C4-2B (cell line): ENCODE results near the gene NKD1.
"Not testable (repeated sequence)": the region's sequence is repeated elsewhere in the genome, so short reads cannot be mapped to it uniquely, and the experiment has no call there.

Experiments
- H3K27ac ChIP-seq: fragments of 450-650 bp; 2 replicates; pipeline ENCODE4 v1.5.1; 2017
- ZFX ChIP-seq: fragments of 450-650 bp; IDR thresholded peaks from 2 replicates; pipeline ENCODE4 v1.6.1; 2017
- TF ChIP-seq, protein P1 (sequence below): fragments of 450-650 bp; conservative IDR thresholded peaks from 2 replicates; pipeline ENCODE4 v1.5.1; 2017; ENCODE audit warnings: mild to moderate bottlenecking

Gene NKD1

GRCh38 chr16:50534091-50534490 lies 14.1 kb upstream of the NKD1 start:
- no peak overlapping the region for H3K27ac ChIP-seq
- TF ChIP-seq, protein P1, sequence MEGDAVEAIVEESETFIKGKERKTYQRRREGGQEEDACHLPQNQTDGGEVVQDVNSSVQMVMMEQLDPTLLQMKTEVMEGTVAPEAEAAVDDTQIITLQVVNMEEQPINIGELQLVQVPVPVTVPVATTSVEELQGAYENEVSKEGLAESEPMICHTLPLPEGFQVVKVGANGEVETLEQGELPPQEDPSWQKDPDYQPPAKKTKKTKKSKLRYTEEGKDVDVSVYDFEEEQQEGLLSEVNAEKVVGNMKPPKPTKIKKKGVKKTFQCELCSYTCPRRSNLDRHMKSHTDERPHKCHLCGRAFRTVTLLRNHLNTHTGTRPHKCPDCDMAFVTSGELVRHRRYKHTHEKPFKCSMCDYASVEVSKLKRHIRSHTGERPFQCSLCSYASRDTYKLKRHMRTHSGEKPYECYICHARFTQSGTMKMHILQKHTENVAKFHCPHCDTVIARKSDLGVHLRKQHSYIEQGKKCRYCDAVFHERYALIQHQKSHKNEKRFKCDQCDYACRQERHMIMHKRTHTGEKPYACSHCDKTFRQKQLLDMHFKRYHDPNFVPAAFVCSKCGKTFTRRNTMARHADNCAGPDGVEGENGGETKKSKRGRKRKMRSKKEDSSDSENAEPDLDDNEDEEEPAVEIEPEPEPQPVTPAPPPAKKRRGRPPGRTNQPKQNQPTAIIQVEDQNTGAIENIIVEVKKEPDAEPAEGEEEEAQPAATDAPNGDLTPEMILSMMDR: no peak
- no peak for TF ChIP-seq ZFX

DNA sequence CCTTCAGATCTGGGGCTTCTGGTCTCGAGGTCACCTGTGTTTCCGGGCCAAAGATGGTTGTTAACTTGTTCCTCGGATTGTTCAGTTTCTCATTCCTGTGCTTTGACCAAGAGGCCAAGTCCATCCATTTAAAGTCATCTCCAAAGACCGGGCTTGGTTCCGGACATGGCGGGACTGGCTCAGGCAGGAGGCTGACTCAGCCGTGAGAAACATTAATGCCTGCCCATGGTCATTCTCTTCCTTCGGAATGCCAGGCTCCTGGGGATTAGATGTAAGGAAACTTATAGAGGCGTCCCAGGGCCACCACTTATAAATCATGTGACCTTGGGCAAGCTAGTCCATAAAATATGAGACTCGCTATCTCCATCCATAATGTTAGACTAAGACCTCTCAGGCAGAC lies 13.6 kb upstream of the NKD1 start:
- TF ChIP-seq ZFX: no peak
- TF ChIP-seq, protein P1: no peak
- H3K27ac ChIP-seq: no peak overlapping the region

DNA sequence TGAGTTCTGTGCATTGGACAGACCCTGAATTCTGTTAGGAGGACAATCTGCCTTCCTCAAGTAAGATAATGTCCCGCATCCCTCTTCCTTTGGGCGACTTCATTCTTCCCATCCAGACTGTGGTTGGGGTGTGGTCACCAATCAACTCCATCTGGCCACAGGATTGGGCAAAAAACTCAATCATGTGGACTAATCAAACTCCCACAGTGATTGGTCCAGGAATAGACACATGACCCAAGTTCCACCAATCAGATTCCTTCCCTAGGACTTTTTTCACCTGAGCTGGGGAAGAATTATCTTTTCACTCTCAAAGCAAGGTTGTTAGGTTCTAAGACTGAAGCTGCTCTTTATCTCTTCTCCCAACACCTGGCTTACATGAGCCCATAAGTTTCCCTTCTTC lies 13.2 kb upstream of the NKD1 start:
- TF ChIP-seq, protein P1: no peak
- no peak for TF ChIP-seq ZFX
- H3K27ac ChIP-seq: no peak overlapping the region

DNA sequence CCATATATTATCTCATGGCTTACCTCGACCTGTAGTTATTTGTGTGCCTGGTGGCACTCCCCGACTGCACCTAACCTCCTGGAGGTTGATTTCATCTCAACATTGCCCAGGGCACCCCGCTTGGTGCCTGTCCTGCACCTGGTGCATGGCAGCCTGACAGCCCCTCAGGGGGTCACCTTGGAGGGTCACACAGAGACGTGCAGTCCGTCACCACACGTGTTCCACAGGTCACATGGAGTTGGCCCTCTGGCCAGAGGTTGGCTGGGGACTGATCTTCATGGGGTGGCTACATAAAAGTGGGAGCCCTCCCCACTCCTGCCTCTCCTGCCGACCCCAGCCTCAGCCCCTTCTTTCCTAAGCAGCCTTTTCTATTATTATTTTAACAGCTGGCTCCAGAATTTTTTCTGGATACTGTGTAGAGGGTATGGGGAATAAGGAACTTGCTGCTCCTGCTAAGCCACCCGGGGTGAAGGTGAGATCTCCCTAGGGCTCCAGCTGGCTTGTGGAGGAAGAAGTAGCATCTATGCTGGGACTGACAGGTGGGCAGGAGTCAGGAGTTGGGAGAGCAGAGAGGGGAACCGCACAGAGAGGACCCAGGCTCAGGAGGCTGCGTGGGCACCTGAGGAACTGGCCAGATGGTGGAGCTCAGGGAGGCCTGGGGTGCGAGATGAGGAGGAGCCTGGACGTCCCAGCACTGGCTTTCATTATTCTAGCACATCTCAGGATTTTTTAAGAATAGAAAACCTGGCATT lies 12.5 kb upstream of the NKD1 start:
- TF ChIP-seq, protein P1: no peak
- TF ChIP-seq ZFX: no peak
- no peak overlapping the region for H3K27ac ChIP-seq

GRCh38 chr16:50536258-50536645 lies 11.9 kb upstream of the NKD1 start:
- not testable (repeated sequence) for H3K27ac ChIP-seq

DNA sequence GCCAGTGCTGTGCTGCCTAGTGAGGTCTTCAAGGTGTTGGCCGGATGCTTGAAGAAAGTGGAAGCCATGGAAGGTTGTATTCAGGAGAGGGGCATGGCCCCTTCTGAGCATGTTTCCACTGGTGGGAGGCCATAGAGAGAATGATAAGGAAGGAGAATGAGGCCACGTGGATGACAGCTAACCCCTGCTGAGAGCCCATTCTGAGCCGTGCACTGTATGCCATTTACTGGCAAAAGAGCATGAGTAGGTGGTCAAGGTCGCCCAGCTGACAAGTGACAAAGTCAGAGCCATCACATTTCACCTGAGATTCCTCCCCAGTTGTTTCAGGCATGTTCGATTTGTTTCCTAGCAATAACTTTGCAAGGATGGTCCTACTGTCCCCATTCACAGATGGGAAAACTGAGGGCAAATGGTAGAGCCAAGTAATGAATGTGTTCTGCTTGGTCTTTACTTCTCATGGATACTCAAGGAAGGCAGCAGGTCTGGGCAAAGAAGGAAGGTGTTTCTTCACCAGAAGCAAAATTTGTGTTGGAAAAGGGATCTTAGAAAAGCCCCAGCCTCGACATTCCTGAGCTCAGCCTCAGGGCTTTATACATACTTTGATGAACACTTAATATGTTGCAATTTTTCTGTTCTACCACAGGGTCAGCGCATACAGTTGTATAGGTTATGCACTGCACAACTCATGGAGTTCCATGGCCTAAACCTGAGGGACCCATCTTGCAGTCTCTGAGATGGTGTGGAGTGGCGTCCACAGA lies 10.5 kb upstream of the NKD1 start:
- TF ChIP-seq, protein P1: no peak
- TF ChIP-seq ZFX: no peak
- no peak overlapping the region for H3K27ac ChIP-seq

DNA sequence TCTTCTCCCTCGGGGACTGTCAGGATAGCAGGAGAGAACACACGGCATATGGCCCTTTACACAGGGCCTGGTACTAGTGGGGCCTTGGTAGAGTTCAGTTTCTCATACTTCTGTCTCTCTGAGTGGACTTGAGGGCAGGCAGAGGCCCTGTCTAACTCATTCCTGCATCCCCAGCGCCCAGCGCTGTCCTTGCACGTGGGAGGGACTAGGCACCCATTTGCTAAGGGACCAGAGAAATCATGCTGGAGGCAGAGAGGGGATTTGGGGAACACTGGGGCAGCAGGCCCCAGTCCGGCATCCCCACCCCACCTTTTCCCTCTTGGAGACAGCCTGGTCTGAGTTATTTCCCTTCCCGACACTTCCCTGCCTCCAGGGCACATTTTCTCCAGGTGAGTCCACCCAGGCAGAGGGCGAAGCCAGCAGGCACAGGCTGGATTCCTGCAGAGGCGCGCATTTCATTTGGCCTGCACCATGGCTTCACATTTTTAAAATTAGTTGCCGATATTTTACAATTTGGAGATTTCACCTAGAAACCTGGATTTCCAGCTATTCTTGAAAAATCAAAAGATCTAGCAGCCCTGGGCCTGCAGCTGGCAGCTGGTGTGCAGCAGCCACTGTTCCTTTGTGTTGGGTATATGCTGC lies 9.7 kb upstream of the NKD1 start:
- H3K27ac ChIP-seq: no peak overlapping the region
- TF ChIP-seq ZFX: no peak
- TF ChIP-seq, protein P1: no peak
